SH-SY5Y (cell line): ENCODE results near the gene SLC6A13.

Source experiments
- GATA2 ChIP-seq: IDR thresholded peaks from 2 replicates; pipeline ENCODE4 v1.6.1; 2011; ENCODE audit warnings: mild to moderate bottlenecking, low read depth, low read length
- GATA3 ChIP-seq: IDR thresholded peaks from 2 replicates; pipeline ENCODE4 v1.6.1; 2011; ENCODE audit warnings: low read depth, mild to moderate bottlenecking, low read length, moderate library complexity

DNA sequence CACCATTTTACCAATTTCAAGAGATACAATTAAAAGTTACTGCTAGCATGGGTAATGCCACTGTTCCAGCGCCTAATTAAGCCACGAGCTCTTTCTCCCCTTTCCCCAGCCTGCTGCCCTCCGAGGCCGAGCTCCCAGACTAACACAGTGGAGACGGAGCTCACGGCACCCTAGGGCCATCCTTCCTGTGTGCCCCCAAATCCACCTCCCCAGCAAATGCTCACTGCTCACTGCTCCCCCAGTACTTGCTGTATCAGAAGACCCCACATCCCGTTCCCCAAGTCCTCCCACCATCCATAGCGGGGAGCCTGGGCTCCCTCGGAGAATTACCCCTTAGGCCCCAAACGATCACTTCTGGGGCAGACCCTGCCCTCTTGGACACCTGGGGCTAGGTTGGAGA is 91.4 kb downstream of the SLC6A13 start:
- TF ChIP-seq GATA2: no peak
- no peak for TF ChIP-seq GATA3
